Measurements from ENCODE around the gene FOCAD. TPM values are rescaled to one million over a fixed set of nuclear protein-coding genes. Genes with fewer than 3 reads are reported as not detected.

FOCAD gene
- total RNA-seq, 1 donor from 2014 or later = 48.2 TPM

GRCh38 chr9:20781092-20781491 is 97.0 kb downstream of the FOCAD start:
- TF ChIP-seq, protein P1, sequence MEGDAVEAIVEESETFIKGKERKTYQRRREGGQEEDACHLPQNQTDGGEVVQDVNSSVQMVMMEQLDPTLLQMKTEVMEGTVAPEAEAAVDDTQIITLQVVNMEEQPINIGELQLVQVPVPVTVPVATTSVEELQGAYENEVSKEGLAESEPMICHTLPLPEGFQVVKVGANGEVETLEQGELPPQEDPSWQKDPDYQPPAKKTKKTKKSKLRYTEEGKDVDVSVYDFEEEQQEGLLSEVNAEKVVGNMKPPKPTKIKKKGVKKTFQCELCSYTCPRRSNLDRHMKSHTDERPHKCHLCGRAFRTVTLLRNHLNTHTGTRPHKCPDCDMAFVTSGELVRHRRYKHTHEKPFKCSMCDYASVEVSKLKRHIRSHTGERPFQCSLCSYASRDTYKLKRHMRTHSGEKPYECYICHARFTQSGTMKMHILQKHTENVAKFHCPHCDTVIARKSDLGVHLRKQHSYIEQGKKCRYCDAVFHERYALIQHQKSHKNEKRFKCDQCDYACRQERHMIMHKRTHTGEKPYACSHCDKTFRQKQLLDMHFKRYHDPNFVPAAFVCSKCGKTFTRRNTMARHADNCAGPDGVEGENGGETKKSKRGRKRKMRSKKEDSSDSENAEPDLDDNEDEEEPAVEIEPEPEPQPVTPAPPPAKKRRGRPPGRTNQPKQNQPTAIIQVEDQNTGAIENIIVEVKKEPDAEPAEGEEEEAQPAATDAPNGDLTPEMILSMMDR (IDR thresholded peaks at IDR 0.05; ENCODE audit: insufficient read depth, low read depth, low read length) = no peak
- TF ChIP-seq EZH2 (IDR thresholded peaks at IDR 0.05; ENCODE audit: insufficient read depth, low read length) = no peak
- Mint-ChIP-seq H3K4me3 (ENCODE audit: unreplicated experiment) (no peak overlapping the region), H3K36me3 (ENCODE audit: low read depth, unreplicated experiment) (peaks cover 5% of the 10 kb centered on the region), H3K9me3 (ENCODE audit: unreplicated experiment) (no peaks in the 10 kb centered on the region), H3K4me1 (ENCODE audit: low read depth, unreplicated experiment) (peaks cover 20% of the 10 kb centered on the region), H3K27ac (ENCODE audit: unreplicated experiment) (no peak overlapping the region), H3K27me3 (ENCODE audit: low read depth, unreplicated experiment) (no peaks in the 10 kb centered on the region)
- H3K9me3 ChIP-seq (ENCODE audit: insufficient read depth, low read depth, low read length) = no peaks in the 10 kb centered on the region
- DNase-seq (ENCODE audit: low read depth) (no peak), FAIRE-seq (no peak)
- H3K27me3 ChIP-seq (ENCODE audit: insufficient read depth, low read length) = no peaks in the 10 kb centered on the region
- no peak overlapping the region for H2AFZ ChIP-seq (ENCODE audit: low read depth, low read length)
- H3K4me3 ChIP-seq (ENCODE audit: insufficient read depth, low read depth, low read length) = no peak overlapping the region
- peaks cover 7% of the 10 kb centered on the region for H3K4me1 ChIP-seq (ENCODE audit: insufficient read depth, low read length)
- no peak overlapping the region for H3K27ac ChIP-seq (ENCODE audit: low read depth, low read length)
- no peak overlapping the region for H3K9ac ChIP-seq (ENCODE audit: low read length)
- H3K4me2 ChIP-seq (ENCODE audit: low read length) = no peak overlapping the region
- H3K36me3 ChIP-seq (ENCODE audit: insufficient read depth, low read length) = no peaks in the 10 kb centered on the region
- H4K20me1 ChIP-seq (ENCODE audit: insufficient read depth, low read length) = no peaks in the 10 kb centered on the region
- no peaks in the 10 kb centered on the region for H3K79me2 ChIP-seq (ENCODE audit: insufficient read depth, low read length)

DNA sequence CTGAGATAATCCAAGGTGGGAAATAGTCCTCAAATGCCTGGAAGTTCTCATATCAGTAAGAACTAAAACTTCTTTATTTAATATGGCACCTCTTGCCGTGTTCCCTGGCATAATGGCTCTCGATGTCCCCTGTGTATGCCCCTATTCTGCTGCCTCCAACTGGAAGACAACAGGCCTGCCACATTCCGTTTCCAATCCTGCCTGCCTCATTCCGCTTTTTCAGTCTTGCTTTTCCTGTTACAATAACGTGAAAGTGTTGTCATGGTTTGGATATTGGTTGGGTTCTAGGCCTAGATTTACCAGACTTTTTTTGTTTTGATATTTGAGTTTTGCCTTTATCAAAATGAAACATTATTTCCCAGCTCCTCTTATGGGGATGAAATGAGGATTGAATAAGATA is 98.2 kb downstream of the FOCAD start:
- Histone ChIP-seq H3K27ac (ENCODE audit: low read depth, low read length) (no peak overlapping the region), H3K4me1 (ENCODE audit: insufficient read depth, low read length) (peaks cover 7% of the 10 kb centered on the region), H3K4me3 (ENCODE audit: insufficient read depth, low read depth, low read length) (no peak overlapping the region), H3K27me3 (ENCODE audit: insufficient read depth, low read length) (no peaks in the 10 kb centered on the region), H4K20me1 (ENCODE audit: insufficient read depth, low read length) (no peaks in the 10 kb centered on the region), H3K4me2 (ENCODE audit: low read length) (no peak overlapping the region), H3K36me3 (ENCODE audit: insufficient read depth, low read length) (no peaks in the 10 kb centered on the region), H3K9ac (ENCODE audit: low read length) (no peak overlapping the region), H3K9me3 (ENCODE audit: insufficient read depth, low read depth, low read length) (no peaks in the 10 kb centered on the region), H3K79me2 (ENCODE audit: insufficient read depth, low read length) (no peaks in the 10 kb centered on the region), H2AFZ (ENCODE audit: low read depth, low read length) (no peak overlapping the region)
- Mint-ChIP-seq H3K4me3 (ENCODE audit: unreplicated experiment) (no peak overlapping the region), H3K9me3 (ENCODE audit: unreplicated experiment) (no peaks in the 10 kb centered on the region), H3K4me1 (ENCODE audit: low read depth, unreplicated experiment) (peaks cover 19% of the 10 kb centered on the region), H3K36me3 (ENCODE audit: low read depth, unreplicated experiment) (peaks cover 5% of the 10 kb centered on the region), H3K27ac (ENCODE audit: unreplicated experiment) (no peak overlapping the region), H3K27me3 (ENCODE audit: low read depth, unreplicated experiment) (no peaks in the 10 kb centered on the region)
- DNase-seq (ENCODE audit: low read depth) (no peak), FAIRE-seq (no peak)
- TF ChIP-seq, protein P1 (IDR thresholded peaks at IDR 0.05; ENCODE audit: insufficient read depth, low read depth, low read length) = no peak
- TF ChIP-seq EZH2 (IDR thresholded peaks at IDR 0.05; ENCODE audit: insufficient read depth, low read length) = no peak

DNA sequence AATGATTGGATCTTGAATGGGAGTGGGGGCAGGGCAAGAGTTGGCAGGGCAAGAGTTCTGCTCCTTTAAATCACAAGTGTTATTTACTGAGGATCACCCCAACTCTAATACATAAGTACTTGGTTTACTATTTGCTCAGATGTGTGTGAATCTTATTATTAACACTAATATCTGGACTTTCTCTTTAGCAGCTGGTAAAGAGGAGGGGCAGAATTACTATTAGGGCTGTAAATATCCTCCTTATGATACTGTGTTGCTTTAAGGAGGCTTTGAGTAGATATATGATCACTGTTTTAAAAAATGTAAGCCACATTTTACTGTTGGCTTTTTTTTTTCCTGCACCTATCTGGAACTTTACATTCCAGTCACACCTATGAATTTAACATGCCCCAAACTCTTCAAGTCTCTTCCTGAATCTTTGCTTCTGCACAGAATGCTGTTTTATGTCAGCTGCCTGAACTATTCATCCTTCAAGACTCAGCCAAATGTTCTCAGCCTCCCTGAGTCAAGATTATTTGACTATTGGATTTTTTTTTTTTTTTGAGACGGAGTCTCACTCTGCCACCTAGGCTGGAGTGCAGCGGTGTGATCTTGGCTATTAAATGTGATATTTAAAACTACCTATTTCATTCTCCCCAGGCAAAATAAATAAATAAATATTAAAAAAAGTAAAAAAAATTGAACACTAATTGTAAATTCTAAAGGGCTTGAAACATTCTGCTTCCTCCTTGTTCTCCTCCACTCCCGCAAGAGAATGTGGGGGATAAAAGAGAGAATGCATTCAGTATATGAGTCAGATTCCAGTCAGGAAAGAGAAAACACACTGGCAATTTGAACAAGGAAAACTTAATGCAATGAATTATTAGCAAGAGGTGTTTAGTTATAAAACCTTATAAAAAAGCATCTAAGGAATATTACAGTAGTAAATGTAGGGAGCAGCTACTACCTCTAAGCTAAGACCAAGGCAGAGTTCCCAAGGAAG is 99.3 kb downstream of the FOCAD start:
- Mint-ChIP-seq H3K9me3 (ENCODE audit: unreplicated experiment) (no peaks in the 10 kb centered on the region), H3K36me3 (ENCODE audit: low read depth, unreplicated experiment) (peaks cover 7% of the 10 kb centered on the region), H3K27me3 (ENCODE audit: low read depth, unreplicated experiment) (no peaks in the 10 kb centered on the region), H3K4me1 (ENCODE audit: low read depth, unreplicated experiment) (peaks cover 19% of the 10 kb centered on the region), H3K4me3 (ENCODE audit: unreplicated experiment) (no peak overlapping the region), H3K27ac (ENCODE audit: unreplicated experiment) (peak overlapping the region; percentile 67)
- Histone ChIP-seq H3K27ac (ENCODE audit: low read depth, low read length) (no peak overlapping the region), H3K9me3 (ENCODE audit: insufficient read depth, low read depth, low read length) (no peaks in the 10 kb centered on the region), H3K36me3 (ENCODE audit: insufficient read depth, low read length) (no peaks in the 10 kb centered on the region), H4K20me1 (ENCODE audit: insufficient read depth, low read length) (no peaks in the 10 kb centered on the region), H3K9ac (ENCODE audit: low read length) (no peak overlapping the region), H3K27me3 (ENCODE audit: insufficient read depth, low read length) (no peaks in the 10 kb centered on the region), H3K4me2 (ENCODE audit: low read length) (peak overlapping the region; percentile 24), H3K4me3 (ENCODE audit: insufficient read depth, low read depth, low read length) (no peak overlapping the region), H3K4me1 (ENCODE audit: insufficient read depth, low read length) (peaks cover 7% of the 10 kb centered on the region), H3K79me2 (ENCODE audit: insufficient read depth, low read length) (no peaks in the 10 kb centered on the region), H2AFZ (ENCODE audit: low read depth, low read length) (no peak overlapping the region)
- DNase-seq (ENCODE audit: low read depth) = no peak
- no peak for FAIRE-seq
- TF ChIP-seq, protein P1 (IDR thresholded peaks at IDR 0.05; ENCODE audit: insufficient read depth, low read depth, low read length) = no peak
- TF ChIP-seq EZH2 (IDR thresholded peaks at IDR 0.05; ENCODE audit: insufficient read depth, low read length) = no peak
